Loucy (cell line): ENCODE data around the gene SYNGR1.

Source experiments
- H2AFZ ChIP-seq: fragments of 200-600 bp; sonication (generic); 2 replicates; pipeline ENCODE4 v1.6.0; 2016; ENCODE audit warnings: antibody characterized with exemption, mild to moderate bottlenecking, low read length, moderate library complexity
- H3F3A ChIP-seq: fragments of 200-600 bp; 2 replicates; pipeline ENCODE4 v1.6.0; 2016; ENCODE audit warnings: antibody characterized with exemption, low read depth, mild to moderate bottlenecking
- H3K27me3 ChIP-seq: fragments of 200-600 bp; sonication (generic); 2 replicates; pipeline ENCODE4 v1.6.1; 2014; ENCODE audit warnings: low read length, mild to moderate bottlenecking; ENCODE audit not compliant: insufficient read depth, poor library complexity, severe bottlenecking
- H3K36me3 ChIP-seq: fragments of 200-600 bp; sonication (generic); 2 replicates; pipeline ENCODE4 v1.6.1; 2016; ENCODE audit warnings: low read length; ENCODE audit not compliant: insufficient read depth
- H3K4me1 ChIP-seq: fragments of 200-600 bp; sonication (generic); 2 replicates; pipeline ENCODE4 v1.5.1; 2014; ENCODE audit warnings: low read length, mild to moderate bottlenecking; ENCODE audit not compliant: insufficient read depth, poor library complexity, severe bottlenecking
- H3K4me2 ChIP-seq: fragments of 200-600 bp; sonication (generic); 2 replicates; pipeline ENCODE4 v1.6.0; 2014; ENCODE audit warnings: antibody characterized with exemption, low read length, low read depth, mild to moderate bottlenecking; ENCODE audit not compliant: poor library complexity, severe bottlenecking
- H3K4me3 ChIP-seq: fragments of 200-600 bp; sonication (generic); 2 replicates; pipeline ENCODE4 v1.5.1; 2014; ENCODE audit warnings: low read length, mild to moderate bottlenecking, mixed read lengths; ENCODE audit not compliant: poor library complexity, severe bottlenecking
- H3K79me2 ChIP-seq: fragments of 200-600 bp; sonication (generic); 2 replicates; pipeline ENCODE4 v1.6.1; 2014; ENCODE audit warnings: low read length; ENCODE audit not compliant: insufficient read depth
- H3K9ac ChIP-seq: fragments of 200-600 bp; sonication (generic); 2 replicates; pipeline ENCODE4 v1.6.0; 2014; ENCODE audit warnings: mild to moderate bottlenecking, low read depth, low read length, moderate library complexity; ENCODE audit not compliant: poor library complexity, severe bottlenecking
- H3K9me2 ChIP-seq: fragments of 200-600 bp; sonication (generic); replicated peaks from 2 replicates; pipeline ENCODE4 v1.6.1; 2016; ENCODE audit warnings: low read depth, low read length, mixed read lengths
- H3K9me3 ChIP-seq: fragments of 200-600 bp; sonication (generic); 2 replicates; pipeline ENCODE4 v1.6.1; 2014; ENCODE audit warnings: mild to moderate bottlenecking, antibody characterized with exemption, low read length, low read depth; ENCODE audit not compliant: insufficient read depth
- H4K20me1 ChIP-seq: fragments of 200-600 bp; sonication (generic); 2 replicates; pipeline ENCODE4 v1.6.0; 2014; ENCODE audit warnings: antibody characterized with exemption, low read length, mild to moderate bottlenecking; ENCODE audit not compliant: insufficient read depth, poor library complexity, severe bottlenecking
- EZH2phosphoT487 ChIP-seq: fragments of 200-600 bp; IDR thresholded peaks from 2 replicates; pipeline ENCODE4 v1.6.1; 2018; ENCODE audit warnings: antibody characterized with exemption, mild to moderate bottlenecking, moderate library complexity, borderline replicate concordance
- TF ChIP-seq, protein P1 (sequence below): fragments of 200-600 bp; sonication (generic); conservative IDR thresholded peaks from 2 replicates; pipeline ENCODE4 v1.5.1; 2014; ENCODE audit warnings: mild to moderate bottlenecking, antibody characterized with exemption, low read length

SYNGR1 gene

DNA sequence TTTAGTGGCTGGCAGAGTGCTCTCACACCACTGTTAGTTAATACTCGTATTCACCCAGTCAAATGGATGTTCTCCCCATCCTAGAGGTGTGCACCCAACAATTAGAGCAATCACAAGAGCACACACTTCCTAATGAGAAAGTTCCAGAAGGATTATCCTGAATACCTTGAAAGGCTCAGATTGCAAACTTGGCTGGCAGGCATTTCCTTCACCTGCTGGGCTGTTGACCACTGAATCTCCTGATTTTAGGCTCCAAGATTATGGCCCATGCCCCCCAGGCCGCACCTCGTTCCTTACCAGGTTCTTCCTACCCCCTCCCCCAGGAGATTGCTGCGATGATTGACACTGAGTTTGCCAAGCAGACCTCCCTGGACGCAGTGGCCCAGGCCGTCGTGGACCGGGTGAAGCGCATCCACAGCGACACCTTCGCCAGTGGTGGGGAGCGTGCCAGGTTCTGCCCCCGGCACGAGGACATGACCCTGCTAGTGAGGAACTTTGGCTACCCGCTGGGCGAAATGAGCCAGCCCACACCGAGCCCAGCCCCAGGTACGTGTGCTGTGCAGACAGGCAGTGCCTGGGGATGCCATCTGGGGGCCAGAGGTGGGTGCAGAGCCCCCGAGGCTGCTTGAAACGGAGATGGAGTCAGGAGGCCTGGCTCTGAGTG, 76.7 kb downstream of the SYNGR1 start:
- peaks cover 23% of the 10 kb centered on the region; the same call in 1 of the 2 replicates for H3K36me3 ChIP-seq
- no peak overlapping the region for H3K4me2 ChIP-seq
- no peaks in the 10 kb centered on the region for H3K9me2 ChIP-seq
- H3K4me3 ChIP-seq, result no peak overlapping the region
- no peaks in the 10 kb centered on the region for H4K20me1 ChIP-seq
- H3K9ac ChIP-seq, result no peak overlapping the region
- H3K4me1 ChIP-seq, result no peaks in the 10 kb centered on the region
- H2AFZ ChIP-seq, result no peak overlapping the region
- no peaks in the 10 kb centered on the region for H3K9me3 ChIP-seq
- no peaks in the 10 kb centered on the region for H3F3A ChIP-seq
- TF ChIP-seq EZH2phosphoT487, result no peak
- TF ChIP-seq, protein P1, sequence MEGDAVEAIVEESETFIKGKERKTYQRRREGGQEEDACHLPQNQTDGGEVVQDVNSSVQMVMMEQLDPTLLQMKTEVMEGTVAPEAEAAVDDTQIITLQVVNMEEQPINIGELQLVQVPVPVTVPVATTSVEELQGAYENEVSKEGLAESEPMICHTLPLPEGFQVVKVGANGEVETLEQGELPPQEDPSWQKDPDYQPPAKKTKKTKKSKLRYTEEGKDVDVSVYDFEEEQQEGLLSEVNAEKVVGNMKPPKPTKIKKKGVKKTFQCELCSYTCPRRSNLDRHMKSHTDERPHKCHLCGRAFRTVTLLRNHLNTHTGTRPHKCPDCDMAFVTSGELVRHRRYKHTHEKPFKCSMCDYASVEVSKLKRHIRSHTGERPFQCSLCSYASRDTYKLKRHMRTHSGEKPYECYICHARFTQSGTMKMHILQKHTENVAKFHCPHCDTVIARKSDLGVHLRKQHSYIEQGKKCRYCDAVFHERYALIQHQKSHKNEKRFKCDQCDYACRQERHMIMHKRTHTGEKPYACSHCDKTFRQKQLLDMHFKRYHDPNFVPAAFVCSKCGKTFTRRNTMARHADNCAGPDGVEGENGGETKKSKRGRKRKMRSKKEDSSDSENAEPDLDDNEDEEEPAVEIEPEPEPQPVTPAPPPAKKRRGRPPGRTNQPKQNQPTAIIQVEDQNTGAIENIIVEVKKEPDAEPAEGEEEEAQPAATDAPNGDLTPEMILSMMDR, result no peak
- H3K27me3 ChIP-seq, result no peaks in the 10 kb centered on the region
- H3K79me2 ChIP-seq, result no peaks in the 10 kb centered on the region

DNA sequence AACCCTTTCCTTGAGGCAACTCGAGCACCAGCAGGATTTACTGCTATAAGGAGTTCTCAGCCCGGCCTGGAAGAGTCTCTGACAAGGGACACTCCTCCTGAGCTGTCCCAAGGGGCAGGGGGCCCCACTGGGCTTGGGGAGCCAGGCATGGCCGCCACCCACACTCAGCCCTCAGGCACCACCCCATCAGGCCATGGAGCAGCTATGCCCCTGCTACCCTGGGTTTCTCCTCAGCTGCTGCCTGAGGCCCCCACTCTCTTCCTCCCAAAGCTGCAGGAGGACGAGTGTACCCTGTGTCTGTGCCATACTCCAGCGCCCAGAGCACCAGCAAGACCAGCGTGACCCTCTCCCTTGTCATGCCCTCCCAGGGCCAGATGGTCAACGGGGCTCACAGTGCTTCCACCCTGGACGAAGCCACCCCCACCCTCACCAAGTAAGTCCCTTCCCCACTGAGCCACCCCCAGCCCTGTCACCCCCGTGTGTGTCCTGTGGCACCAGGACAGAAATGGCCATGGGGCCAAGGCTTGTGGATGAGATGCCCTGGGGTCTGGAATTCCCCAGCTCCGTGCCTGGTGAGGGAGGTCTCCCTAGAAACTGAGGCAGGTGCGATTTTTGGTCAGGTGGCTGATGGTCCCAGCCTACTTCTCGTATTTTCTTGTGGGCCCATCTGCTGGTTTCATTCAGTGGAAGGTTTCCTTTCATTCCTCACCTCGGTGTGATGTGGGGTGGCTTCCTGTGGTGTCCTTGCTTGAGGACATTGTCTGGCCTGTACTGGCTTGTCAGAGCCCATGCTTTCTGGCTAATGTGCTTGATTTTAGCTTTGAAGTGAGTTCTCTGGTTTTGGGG, 78.2 kb downstream of the SYNGR1 start:
- Histone ChIP-seq H3K9me3 (no peaks in the 10 kb centered on the region), H3K4me2 (no peak overlapping the region), H3F3A (no peaks in the 10 kb centered on the region), H3K4me3 (no peak overlapping the region), H3K9me2 (no peaks in the 10 kb centered on the region), H3K27me3 (no peaks in the 10 kb centered on the region), H3K4me1 (no peaks in the 10 kb centered on the region), H3K79me2 (no peaks in the 10 kb centered on the region), H2AFZ (no peak overlapping the region), H3K36me3 (peaks cover 30% of the 10 kb centered on the region; the same call in 1 of the 2 replicates), H4K20me1 (no peaks in the 10 kb centered on the region), H3K9ac (no peak overlapping the region)
- TF ChIP-seq EZH2phosphoT487, result no peak
- TF ChIP-seq, protein P1, result no peak

DNA sequence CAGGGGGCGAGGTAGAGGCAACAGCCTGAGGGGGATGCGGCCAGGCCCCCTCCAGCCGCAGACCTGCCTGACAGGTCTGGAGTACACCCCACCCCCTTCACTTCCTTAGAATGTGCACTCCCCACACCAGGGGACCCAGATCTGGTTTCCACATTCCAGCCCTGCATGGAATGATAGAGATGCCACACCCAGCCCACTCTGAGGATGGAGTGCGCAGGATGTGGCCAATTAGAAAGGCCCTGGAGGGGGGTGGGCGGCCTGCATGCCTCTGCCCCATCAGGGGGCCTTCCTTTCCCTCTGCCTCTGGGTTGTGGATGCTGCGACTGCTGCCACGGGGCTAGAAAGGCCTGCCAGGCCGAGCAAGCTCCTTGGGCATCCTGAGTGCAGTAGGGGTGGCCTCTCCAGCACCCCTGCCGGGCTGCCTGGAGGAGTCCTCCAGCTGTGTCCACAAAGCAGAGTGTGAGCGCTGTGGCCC, 78.8 kb downstream of the SYNGR1 start:
- Histone ChIP-seq H3K4me1 (no peaks in the 10 kb centered on the region), H3K79me2 (no peaks in the 10 kb centered on the region), H4K20me1 (no peaks in the 10 kb centered on the region), H3K36me3 (peaks cover 30% of the 10 kb centered on the region; the same call in 1 of the 2 replicates), H3K4me2 (no peak overlapping the region), H3F3A (no peaks in the 10 kb centered on the region), H2AFZ (no peak overlapping the region), H3K27me3 (no peaks in the 10 kb centered on the region), H3K9me2 (no peaks in the 10 kb centered on the region), H3K9ac (no peak overlapping the region), H3K4me3 (no peak overlapping the region), H3K9me3 (no peaks in the 10 kb centered on the region)
- no peak for TF ChIP-seq EZH2phosphoT487
- TF ChIP-seq, protein P1, result no peak
